Occipital lobe (tissue), 3 donors: ENCODE data around the gene CHRNB4. TPM values are rescaled to one million over a fixed set of nuclear protein-coding genes. Genes with fewer than 3 reads are reported as not detected.
"Not testable (repeated sequence)": the region's sequence is repeated elsewhere in the genome, so short reads cannot be mapped to it uniquely, and the experiment has no call there.

Experiments used
- DNase-seq: peaks from one replicate; lab custom pipeline; 2025; lab: John Stamatoyannopoulos, UW
- small RNA-seq: library from RNA; depleted of rRNA; stranded (forward); fragments of <200 nt; gene quantifications from one replicate; pipeline ENCODE3, GENCODE V24; 2014
- total RNA-seq: library from RNA; depleted of rRNA; stranded (reverse); fragments of >200 nt; gene quantifications from one replicate; pipeline ENCODE4 v1.2.3, GENCODE V29; 2014

CHRNB4 gene
- total RNA-seq, 1 donor from 2014 or later, result 1.1 TPM

GRCh38 chr15:78617076-78617475 is 23.9 kb downstream of the CHRNB4 start:
- no peak for DNase-seq

GRCh38 chr15:78616506-78616905 is 24.5 kb downstream of the CHRNB4 start:
- DNase-seq, result no peak

GRCh38 chr15:78615151-78615589 is 25.8 kb downstream of the CHRNB4 start:
- no peak for DNase-seq

- no peak for DNase-seq
Observed at GRCh38 chr15:78614021-78614420, 27.0 kb downstream of the CHRNB4 start.

- DNase-seq, result not testable (repeated sequence)
Observed at GRCh38 chr15:78609551-78609950, 31.5 kb downstream of the CHRNB4 start.

- no peak for DNase-seq
Observed at GRCh38 chr15:78605680-78606079, 35.3 kb downstream of the CHRNB4 start.

GRCh38 chr15:78605201-78605600 is 35.8 kb downstream of the CHRNB4 start:
- no peak for DNase-seq

GRCh38 chr15:78604420-78604819 is 36.6 kb downstream of the CHRNB4 start:
- DNase-seq, result no peak

GRCh38 chr15:78603467-78603866 is 37.5 kb downstream of the CHRNB4 start:
- DNase-seq, result no peak

GRCh38 chr15:78599189-78599588 is 41.8 kb downstream of the CHRNB4 start:
- DNase-seq, result no peak

GRCh38 chr15:78598348-78598747 is 42.7 kb downstream of the CHRNB4 start:
- DNase-seq, result no peak

- no peak for DNase-seq
Observed at GRCh38 chr15:78597583-78597982, 43.4 kb downstream of the CHRNB4 start.

- DNase-seq, result no peak
Observed at GRCh38 chr15:78574944-78575343, 66.1 kb downstream of the CHRNB4 start.

Small RNA genes within 50 kb of the gene (small RNA-seq; reads per million reads assigned to genes)
- gene AC067863.2, result not detected

Other genes starting within 250 kb of the CHRNB4 start
- gene IREB2, start 203.0 kb downstream of the CHRNB4 start, total RNA-seq, result 76.9 TPM
- 1.2 TPM for gene HYKK, start 133.6 kb downstream of the CHRNB4 start, total RNA-seq
- 121 TPM for gene PSMA4, start 100.8 kb downstream of the CHRNB4 start, total RNA-seq
- gene CHRNA5, start 75.7 kb downstream of the CHRNB4 start, total RNA-seq, result 4.8 TPM
- 0.31 TPM for gene CHRNA3, start 20.2 kb downstream of the CHRNB4 start, total RNA-seq
- 5.9 TPM for gene ADAMTS7, start 170.3 kb upstream of the CHRNB4 start, total RNA-seq
- 697 TPM for gene MORF4L1, start 231.7 kb upstream of the CHRNB4 start, total RNA-seq